Measurements from ENCODE around the gene SDF4. TPM values are rescaled to one million over a fixed set of nuclear protein-coding genes. Genes with fewer than 3 reads are reported as not detected.
A peak's percentile ranks its signal among the peaks of the same experiment; 100 is the strongest.

The SDF4 gene, protein sequence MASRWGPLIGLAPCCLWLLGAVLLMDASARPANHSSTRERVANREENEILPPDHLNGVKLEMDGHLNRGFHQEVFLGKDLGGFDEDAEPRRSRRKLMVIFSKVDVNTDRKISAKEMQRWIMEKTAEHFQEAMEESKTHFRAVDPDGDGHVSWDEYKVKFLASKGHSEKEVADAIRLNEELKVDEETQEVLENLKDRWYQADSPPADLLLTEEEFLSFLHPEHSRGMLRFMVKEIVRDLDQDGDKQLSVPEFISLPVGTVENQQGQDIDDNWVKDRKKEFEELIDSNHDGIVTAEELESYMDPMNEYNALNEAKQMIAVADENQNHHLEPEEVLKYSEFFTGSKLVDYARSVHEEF
- polyA plus RNA-seq (2011; rRNA removed) (109 and 115 TPM in 2 replicates), polyA minus RNA-seq (2011; rRNA and poly(A)+ RNA removed) (62.5 and 69.7 TPM in 2 replicates)

DNA sequence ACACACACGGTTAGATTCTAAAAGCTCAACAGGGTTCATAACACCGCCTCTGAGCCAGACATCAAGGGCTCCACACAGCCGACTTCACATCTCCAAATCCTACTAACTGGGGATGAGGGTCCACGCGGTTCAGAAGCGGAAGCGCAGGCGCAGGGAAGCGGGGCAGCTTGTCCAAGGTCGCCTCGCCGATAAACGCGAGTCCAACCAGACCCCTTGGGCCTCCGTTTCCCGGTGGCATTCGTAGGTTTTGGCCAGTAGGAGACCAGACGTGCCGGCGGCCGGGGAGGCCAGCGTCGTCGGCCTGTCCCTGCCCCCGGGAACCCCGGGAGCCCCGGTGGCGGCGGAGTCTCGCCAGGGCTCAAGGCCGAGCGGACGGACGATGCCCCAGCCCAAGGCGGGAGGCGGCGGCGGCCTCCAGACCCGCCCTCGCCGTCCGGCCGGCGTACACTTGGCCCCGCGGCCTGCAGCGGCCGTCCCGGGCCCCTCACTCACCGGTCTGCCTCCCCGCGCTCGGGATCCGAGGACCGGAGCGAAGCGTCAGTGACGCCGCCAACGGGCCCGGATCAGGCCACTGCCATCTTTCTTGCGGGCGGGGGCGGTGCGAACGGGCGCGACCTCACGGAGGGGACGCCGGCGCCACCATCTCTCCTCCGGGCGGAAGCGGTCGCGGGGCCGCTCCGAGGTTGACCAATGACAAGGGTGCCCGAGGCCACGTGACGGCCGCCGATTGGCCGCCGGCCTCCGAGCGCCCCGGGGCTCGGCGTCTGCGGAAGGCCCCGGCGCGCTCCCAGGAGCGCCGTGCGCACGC is at the start of gene SDF4:
SDF4 (minus strand) TSS at position 602 of the 808 bp plus-strand sequence. CDS start 3,229 bp downstream, outside the sequence.
- peak; percentile 90 for DNase-seq (ENCODE audit: low read depth, low spot score)
- TF ChIP-seq, protein P1, sequence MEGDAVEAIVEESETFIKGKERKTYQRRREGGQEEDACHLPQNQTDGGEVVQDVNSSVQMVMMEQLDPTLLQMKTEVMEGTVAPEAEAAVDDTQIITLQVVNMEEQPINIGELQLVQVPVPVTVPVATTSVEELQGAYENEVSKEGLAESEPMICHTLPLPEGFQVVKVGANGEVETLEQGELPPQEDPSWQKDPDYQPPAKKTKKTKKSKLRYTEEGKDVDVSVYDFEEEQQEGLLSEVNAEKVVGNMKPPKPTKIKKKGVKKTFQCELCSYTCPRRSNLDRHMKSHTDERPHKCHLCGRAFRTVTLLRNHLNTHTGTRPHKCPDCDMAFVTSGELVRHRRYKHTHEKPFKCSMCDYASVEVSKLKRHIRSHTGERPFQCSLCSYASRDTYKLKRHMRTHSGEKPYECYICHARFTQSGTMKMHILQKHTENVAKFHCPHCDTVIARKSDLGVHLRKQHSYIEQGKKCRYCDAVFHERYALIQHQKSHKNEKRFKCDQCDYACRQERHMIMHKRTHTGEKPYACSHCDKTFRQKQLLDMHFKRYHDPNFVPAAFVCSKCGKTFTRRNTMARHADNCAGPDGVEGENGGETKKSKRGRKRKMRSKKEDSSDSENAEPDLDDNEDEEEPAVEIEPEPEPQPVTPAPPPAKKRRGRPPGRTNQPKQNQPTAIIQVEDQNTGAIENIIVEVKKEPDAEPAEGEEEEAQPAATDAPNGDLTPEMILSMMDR (IDR thresholded peaks at IDR 0.05; ENCODE audit: low read depth, low read length), result no peak
- POLR2A ChIA-PET, result interaction anchor here (1.0 kb wide), 1 partner anchor 42 kb away, joined by 4 read pairs; the partner anchor contains the start of gene UBE2J2
- Histone ChIP-seq H3K27ac (ENCODE audit: low read depth, low read length) (peak within 1 kb of the TSS; percentile 78), H3K9me3 (ENCODE audit: control insufficient read depth, insufficient read depth, low read length) (peaks cover 21% of the 10 kb centered on the region), H3K27me3 (ENCODE audit: control insufficient read depth, insufficient read depth, low read length) (no peaks in the 10 kb centered on the region), H3K4me3 (ENCODE audit: low read depth, low read length) (peak within 1 kb of the TSS; percentile 91)
- CTCF ChIA-PET, result interaction anchor here (0.7 to 2.0 kb wide), 4 partner anchors 16 to 109 kb away, joined by 3 to 15 read pairs (median 4); no protein-coding TSS in a partner anchor

DNA sequence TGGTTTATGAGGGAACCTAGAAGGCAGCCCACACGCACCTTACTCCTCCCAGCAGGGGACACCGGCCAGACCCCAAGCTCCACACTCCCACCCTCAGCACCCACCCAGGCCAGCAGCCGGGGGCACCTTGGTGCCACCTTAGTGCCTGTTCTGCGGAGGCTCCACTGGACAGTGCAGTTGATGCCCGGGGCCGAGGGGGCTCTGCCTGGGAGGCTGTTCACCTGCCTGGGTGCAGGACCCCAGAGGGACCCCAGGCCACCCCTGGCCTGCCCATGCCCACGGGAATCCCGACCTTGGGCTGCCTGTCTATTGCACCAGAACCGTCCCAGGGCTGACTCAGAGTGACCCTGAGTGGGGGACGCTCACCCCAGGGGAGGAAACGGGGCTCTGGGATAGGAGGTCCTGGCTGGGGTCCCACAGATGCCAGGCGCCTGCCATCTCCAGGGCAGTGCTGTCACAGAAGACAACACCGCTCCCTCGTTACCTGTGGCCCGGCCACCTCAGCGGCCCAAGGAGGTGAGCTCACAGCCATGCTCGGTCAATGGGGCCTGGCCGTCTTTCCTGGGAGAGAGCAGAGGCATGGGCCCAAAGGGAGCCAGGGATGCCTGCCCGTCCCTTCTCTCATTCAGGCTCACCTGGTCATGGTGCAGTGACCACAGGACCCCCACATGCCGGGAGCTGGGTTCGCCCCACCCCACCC is 49.1 kb upstream of the SDF4 start:
- ChIA-PET POLR2A (no interaction called here), CTCF (no interaction called here)
- no peak for DNase-seq (ENCODE audit: low read depth, low spot score)
- no peaks in the 10 kb centered on the region for H3K27me3 ChIP-seq (ENCODE audit: control insufficient read depth, insufficient read depth, low read length)
- no peaks in the 10 kb centered on the region; the same call in 1 of the 2 replicates for H3K9me3 ChIP-seq (ENCODE audit: control insufficient read depth, insufficient read depth, low read length)
- H3K27ac ChIP-seq (ENCODE audit: low read depth, low read length), result no peak overlapping the region
- TF ChIP-seq, protein P1 (IDR thresholded peaks at IDR 0.05; ENCODE audit: low read depth, low read length), result no peak
- H3K4me3 ChIP-seq (ENCODE audit: low read depth, low read length), result no peak overlapping the region

DNA sequence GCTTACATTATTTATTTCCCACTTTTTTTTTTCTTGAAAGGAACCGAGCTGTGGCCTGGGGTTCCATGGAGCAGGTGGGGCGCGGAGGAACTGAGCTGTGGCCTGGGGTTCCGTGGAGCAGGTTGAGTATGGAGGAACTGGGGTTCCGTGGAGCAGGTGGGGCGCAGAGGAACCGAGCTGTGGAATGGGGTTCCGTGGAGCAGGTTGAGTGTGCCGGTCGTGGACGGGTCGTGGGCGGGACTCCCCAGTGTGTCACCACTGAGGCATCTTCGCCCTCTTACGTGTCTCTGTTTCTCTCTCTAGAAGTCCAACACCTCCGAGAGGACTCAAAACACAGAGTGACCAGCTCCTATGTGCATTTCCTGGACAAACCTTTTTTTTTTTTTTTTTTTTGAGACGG is 47.2 kb upstream of the SDF4 start:
- TF ChIP-seq, protein P1 (IDR thresholded peaks at IDR 0.05; ENCODE audit: low read depth, low read length), result no peak
- no peak for DNase-seq (ENCODE audit: low read depth, low spot score)
- POLR2A ChIA-PET, result no interaction called here
- no peaks in the 10 kb centered on the region for H3K27me3 ChIP-seq (ENCODE audit: control insufficient read depth, insufficient read depth, low read length)
- no peak overlapping the region for H3K4me3 ChIP-seq (ENCODE audit: low read depth, low read length)
- CTCF ChIA-PET, result no interaction called here
- no peak overlapping the region for H3K27ac ChIP-seq (ENCODE audit: low read depth, low read length)
- H3K9me3 ChIP-seq (ENCODE audit: control insufficient read depth, insufficient read depth, low read length), result no peaks in the 10 kb centered on the region; the same call in 1 of the 2 replicates

DNA sequence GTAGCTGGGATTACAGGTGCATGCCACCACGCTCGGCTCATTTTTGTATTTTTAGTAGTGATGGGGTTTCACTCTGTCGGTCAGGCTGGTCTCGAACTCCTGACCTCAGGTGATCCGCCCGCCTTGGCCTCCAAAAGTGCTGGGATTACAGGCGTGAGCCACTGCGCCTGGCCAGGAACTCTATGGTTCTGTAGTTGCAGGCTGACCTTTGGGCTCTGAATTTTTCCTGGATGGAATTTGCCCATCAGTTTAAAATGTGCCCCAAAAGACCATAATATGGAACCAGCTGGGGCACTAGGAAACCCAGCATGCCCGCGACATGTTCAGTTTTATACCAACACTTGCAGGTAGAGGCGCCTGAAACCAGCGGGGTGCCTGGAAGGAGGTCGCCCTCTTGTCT is 46.8 kb upstream of the SDF4 start:
- CTCF ChIA-PET, result no interaction called here
- POLR2A ChIA-PET, result no interaction called here

More for the DNA sequence above, 46.8 kb upstream of the SDF4 start:
- Histone ChIP-seq H3K27me3 (ENCODE audit: control insufficient read depth, insufficient read depth, low read length) (no peaks in the 10 kb centered on the region), H3K27ac (ENCODE audit: low read depth, low read length) (no peak overlapping the region), H3K4me3 (ENCODE audit: low read depth, low read length) (no peak overlapping the region), H3K9me3 (ENCODE audit: control insufficient read depth, insufficient read depth, low read length) (no peaks in the 10 kb centered on the region; the same call in 1 of the 2 replicates)
- TF ChIP-seq, protein P1 (IDR thresholded peaks at IDR 0.05; ENCODE audit: low read depth, low read length), result no peak
- no peak for DNase-seq (ENCODE audit: low read depth, low spot score)

Measured in AG04450 (cell line).